RCC 7860 (cell line): ENCODE results near the gene PRLR.
"Not testable (repeated sequence)": the region's sequence is repeated elsewhere in the genome, so short reads cannot be mapped to it uniquely, and the experiment has no call there.

ENCODE experiments used
- DNase-seq: peaks from one replicate; pipeline ENCODE4 v3.0.0-alpha.2; 2015; ENCODE audit warnings: low spot score
- FAIRE-seq: peaks from 2 replicates; lab custom pipeline; 2012; peaks lifted over from hg19 to GRCh38; lab: Jason Lieb, UNC

The PRLR gene

GRCh38 chr5:35045280-35045679 is 185.0 kb downstream of the PRLR start:
- DNase-seq (no peak), FAIRE-seq (no peak)

DNA sequence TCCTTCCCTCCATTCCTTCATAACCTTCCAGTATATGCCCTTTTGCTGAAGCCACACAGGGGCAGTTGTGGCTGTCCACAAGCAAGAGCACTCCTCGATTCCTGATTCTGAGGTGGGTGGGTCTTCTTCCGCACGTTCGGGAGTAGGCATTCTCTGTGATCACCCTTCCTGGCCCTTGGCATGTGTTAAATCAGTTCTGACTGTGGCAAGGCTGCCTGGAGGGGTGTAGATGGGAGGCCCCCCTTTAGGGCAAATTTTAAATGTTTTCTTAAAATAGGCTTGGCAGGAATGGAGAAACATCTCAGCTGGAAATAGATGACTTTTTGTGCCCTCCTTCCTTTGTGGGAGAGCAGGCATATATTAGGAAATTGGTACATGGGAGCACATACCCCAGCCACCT is 185.6 kb downstream of the PRLR start:
- FAIRE-seq: no peak

GRCh38 chr5:35042781-35043180 is 187.5 kb downstream of the PRLR start:
- no peak for DNase-seq
- no peak for FAIRE-seq

More for the DNA sequence above, 185.6 kb downstream of the PRLR start:
- DNase-seq: no peak

DNA sequence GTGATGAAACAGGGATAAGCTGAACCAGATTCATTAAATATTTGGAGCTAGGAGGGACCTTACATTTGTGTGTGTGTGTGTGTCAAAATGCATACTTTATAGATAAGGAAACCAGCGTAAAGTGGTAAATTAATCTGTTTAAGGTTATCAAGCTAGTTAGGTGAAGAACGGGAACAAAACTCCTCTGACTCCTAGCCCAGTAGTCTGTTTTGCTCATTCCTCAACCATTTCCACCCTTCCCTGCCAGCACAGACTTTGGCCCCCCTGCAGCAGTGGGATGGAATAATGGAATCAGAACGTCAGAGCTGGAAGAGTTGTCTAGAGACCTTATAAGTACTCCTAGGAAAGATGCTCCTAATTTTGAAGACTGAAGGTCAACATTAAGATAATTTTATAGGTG is 189.0 kb downstream of the PRLR start:
- DNase-seq (no peak), FAIRE-seq (no peak)

DNA sequence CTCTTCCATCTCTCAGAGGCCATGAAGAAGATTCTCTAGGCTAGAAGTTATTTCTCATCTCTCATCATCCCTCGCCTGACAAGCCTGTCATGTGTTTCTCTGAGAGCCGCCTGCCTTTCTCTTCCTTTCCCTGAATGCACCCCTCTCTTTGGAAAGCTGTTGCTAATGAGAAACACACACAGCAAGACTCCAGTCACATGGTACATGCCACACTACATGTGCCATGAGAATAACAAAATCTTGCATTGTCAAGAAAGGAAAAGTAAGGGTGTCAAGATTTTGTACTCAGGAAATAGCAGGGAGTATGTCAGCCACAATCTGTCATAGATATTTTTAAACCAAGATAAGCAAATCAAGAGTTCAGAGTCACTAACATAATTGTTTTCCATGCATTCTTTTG is 191.4 kb downstream of the PRLR start:
- no peak for FAIRE-seq
- no peak for DNase-seq

- no peak for DNase-seq
- FAIRE-seq: no peak
Observed at GRCh38 chr5:35036536-35036935, 193.8 kb downstream of the PRLR start.

DNA sequence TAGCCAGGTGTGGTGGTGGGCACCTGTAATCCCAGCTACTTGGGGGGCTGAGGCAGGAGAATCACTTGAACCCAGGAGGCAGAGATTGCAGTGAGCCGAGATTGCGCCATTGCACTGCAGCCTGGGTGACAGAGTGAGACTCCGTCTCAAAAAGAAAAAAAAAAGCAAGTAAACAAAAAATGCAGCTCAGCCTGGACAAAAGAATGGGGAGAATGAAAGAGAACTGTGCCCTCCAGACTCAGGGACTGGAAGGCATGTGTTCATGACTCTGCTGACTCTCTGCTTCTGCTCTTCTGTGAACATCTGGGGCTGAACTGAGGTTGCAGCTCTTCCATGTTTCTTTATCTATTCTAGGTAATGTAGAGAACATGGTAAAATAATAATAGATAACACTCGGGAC is 194.4 kb downstream of the PRLR start:
- FAIRE-seq, DNase-seq: not testable (repeated sequence)

DNA sequence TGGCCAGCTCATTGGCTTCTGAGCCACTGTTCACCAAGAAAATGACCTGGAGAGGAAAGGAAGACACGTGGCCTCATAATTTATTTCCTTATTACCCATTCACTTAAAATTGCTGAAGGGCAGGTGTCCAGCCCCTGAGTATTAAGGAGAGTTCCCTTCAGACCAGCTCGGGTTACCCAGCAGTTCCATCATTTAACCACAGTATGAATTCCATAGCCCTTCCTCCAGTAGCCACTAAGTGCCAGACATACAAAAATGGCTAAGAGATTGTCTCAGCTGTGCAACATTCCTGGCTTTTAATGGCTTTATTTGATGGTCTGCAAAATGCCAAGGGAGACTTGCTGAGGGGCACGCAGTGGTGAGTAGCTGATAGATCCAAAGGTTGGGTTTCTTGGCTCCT is 195.0 kb downstream of the PRLR start:
- no peak for FAIRE-seq
- no peak for DNase-seq

DNA sequence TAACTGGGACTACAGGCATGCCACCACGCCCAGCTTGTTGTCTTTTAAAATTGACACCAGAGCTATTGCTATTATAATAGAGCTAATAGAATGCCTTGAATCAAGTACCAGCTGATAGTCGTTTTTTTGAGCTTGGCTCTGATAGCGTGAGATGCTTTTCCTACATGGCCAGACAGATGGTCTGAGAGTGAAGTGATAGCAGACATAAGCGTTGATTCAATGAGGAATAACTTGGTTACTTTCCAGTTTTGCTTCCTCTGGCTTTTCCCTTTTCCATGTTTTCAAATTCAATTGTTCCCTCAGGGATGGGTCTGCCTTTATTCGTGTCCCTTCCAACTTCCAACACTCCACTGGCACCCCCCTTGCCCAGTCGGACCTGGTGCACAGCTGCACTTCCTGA is 197.9 kb downstream of the PRLR start:
- DNase-seq (no peak), FAIRE-seq (no peak)

GRCh38 chr5:35031276-35031675 is 199.0 kb downstream of the PRLR start:
- FAIRE-seq: peak; percentile 96
- DNase-seq: peak; percentile 85

GRCh38 chr5:35030426-35031100 is 199.7 kb downstream of the PRLR start:
- DNase-seq: no peak
- no peak for FAIRE-seq

DNA sequence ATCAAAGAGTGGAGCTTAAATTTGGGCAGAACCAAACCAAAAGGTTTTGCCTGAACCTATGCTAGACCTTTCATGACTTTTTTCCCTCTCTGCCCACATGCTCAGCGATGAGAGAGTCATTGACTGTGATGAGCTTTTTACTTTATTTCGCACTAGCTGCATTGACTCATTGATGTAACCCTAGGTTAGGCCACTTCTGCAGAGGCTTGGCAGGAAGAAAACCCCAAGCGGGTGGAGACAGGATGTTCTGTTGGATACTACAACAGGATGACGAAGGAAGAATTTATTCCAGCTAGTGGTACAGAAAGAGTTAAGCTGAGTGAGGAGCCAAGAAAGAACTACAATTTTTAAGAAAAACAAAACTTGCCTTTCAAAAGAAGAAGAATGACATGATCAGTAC is 201.0 kb downstream of the PRLR start:
- FAIRE-seq: peak; percentile 95
- peak; percentile 91 for DNase-seq

- FAIRE-seq (peak; percentile 93), DNase-seq (no peak)
Observed at GRCh38 chr5:35026941-35027340, 203.3 kb downstream of the PRLR start.

- DNase-seq (no peak), FAIRE-seq (no peak)
Observed at GRCh38 chr5:35026280-35026840, 203.9 kb downstream of the PRLR start.

DNA sequence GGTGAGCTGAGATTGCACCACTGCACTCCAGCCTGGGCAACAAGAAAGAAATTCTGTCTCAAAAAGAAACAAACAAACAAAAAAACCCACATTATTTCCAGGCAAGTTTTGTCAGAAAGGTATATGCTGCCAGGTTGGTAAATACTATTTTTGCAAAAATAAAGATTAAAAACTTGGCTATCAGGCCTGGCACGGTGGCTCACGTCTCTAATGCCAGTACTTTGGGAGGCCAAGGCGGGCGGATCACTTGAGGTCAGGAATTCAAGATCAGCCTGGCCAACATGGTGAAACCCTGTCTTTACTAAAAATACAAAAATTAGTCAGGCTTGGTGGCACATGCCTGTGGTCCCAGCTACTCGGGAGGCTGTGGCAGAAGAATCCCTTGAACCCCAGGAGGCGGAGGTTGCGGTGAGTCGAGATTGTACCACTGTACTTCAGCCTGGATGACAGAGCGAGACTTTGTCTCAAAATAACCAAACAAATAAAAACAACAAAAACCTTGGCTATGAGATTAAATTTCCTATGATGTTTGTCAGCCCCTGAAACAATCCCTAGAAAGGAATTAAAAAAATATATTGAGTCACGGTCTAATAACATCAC is 205.3 kb downstream of the PRLR start:
- peak; percentile 8 for FAIRE-seq
- DNase-seq: no peak

DNA sequence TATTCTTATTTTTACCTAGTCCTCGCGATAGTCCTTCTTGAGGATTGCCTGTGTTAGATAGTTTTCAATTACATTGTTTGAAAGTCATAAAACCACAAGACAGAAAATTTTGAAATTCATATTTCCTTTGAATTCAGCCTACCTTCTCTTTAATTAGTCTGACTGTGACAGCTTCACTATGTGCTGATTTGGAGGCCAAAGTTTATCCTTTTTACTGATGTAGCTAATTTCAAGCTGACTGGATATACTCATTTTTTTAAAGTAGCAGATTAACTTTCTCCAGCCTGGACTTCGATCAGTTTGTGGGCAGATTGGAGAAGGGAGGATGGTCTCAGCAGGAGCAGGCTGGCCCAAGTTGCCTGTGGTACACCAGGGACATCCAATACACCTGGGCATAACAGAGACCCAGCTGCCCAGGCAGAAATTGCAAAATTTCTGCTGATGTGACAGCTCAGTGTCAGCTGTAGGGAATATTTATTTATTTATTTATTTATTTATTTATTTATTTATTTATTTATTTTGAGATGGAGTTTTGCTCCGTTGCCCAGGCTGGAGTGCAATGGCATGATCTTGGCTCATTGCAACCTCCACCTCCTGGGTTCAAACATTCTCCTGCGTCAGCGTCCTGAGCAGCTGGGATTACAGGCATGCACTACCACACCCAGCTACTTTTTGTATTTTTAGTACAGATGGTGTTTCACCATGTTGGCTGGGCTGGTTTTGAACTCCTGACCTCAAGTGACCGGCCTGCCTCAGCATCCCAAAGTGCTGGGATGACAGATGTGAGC is 206.7 kb downstream of the PRLR start:
- no peak for DNase-seq
- no peak for FAIRE-seq

GRCh38 chr5:35016174-35017051 is 213.9 kb downstream of the PRLR start:
- no peak for DNase-seq

DNA sequence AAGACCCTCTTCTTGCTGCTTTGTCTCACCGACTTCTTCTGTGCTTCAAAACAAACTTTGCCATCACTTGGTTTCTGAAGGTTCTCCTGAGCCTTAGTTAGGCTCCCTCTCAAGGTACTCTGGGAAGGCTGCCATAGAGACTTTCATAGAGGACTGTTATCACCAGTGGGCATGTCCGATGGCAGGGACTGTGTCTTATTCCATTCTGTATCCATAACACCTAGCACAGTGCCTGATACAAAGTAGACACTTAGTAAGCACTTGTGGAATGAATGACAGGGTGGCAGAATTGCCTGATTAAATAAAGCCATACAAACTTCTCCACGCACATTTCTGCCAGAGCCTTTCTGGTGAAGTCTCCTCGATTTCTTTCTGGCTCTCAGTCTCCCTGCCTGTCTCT is 215.2 kb downstream of the PRLR start:
- no peak for DNase-seq
- no peak for FAIRE-seq

More at GRCh38 chr5:35016174-35017051, 213.9 kb downstream of the PRLR start:
- no peak for FAIRE-seq

- FAIRE-seq: peak; percentile 76
- no peak for DNase-seq
Observed at GRCh38 chr5:35012796-35013195, 217.5 kb downstream of the PRLR start.

DNA sequence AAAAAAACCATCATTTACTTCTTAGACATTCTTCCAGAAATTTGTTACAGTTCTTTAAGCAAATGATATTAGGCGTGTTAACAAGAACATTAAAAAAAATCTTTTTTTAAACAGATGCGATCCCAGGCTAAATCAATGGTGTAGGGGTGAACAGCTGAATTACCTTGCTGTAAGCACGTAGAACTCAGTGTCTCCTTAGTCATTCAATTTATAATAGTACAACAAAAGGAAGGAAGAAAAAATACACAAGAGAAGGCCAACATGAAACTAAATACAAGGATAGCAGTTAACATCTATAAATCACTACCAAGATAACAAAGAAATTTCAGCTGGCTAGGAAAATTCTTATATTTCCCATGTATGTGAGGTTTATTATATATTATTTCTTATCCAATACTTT is 217.9 kb downstream of the PRLR start:
- FAIRE-seq: no peak
- DNase-seq: no peak

GRCh38 chr5:35010676-35011075 is 219.6 kb downstream of the PRLR start:
- no peak for FAIRE-seq
- DNase-seq: no peak
